Stimulated activated CD4-positive, alpha-beta T cell treated with anti-CD3 and anti-CD28 coated beads, Interleukin-2, amount 100 ng/mL, for 24 hours (primary cell): ENCODE measurements around the gene RAD51B.

Experiments
- DNase-seq, 2 donors: peaks; one replicate each; pipeline ENCODE4 v3.0.0-alpha.2; 2020

Gene RAD51B

GRCh38 chr14:68772761-68773381 is 953.3 kb downstream of the RAD51B start:
- DNase-seq = no peak

GRCh38 chr14:68774771-68775613 is 955.4 kb downstream of the RAD51B start:
- DNase-seq = no peak

DNA sequence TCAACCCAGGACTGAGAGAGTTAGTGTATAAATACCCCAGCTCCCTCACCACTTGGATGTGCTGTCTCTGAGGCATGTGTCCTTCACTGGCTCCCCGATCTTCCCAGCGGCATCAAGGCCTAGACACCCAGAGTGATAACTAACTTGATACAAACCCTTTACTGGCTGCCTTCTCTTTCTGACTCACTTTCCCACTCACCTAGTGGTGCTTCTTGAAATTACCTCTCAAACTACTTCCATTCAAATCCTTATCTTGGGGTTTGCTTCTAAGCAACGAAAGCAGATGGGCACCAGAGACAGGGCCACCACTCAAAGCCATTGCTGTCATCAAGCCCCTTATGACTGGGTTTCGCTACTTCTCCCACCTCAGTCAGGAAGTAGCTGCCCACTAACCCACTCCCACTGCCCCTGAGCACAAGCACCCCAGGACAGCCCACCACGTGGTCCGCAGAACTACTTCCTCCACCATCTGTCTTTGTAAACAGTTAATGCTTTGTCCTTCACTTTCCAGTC is 956.1 kb downstream of the RAD51B start:
- no peak for DNase-seq

DNA sequence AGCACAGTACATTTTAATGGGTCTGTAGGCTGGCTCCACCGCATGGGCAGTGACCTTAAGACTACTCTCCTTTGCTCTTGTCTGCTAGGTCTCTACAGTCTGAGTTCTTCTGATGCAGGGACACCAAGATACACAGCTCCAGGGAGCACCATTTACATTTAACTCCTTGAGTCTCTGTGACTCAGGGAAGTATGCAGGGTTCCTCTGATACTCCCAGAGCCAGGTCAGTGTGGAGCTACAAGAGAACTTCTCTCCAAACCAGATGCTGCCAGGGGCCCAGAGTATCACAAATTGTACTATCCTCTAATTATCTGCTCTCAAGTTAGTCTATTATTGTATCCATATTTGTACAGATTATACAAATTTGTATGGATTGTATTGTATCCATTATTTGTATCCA is 958.1 kb downstream of the RAD51B start:
- no peak for DNase-seq
